TTC549 (cell line): ENCODE results near the gene PHKB.
"Not testable (repeated sequence)": the region's sequence is repeated elsewhere in the genome, so short reads cannot be mapped to it uniquely, and the experiment has no call there.

Experiments
- FAIRE-seq: peaks from 2 replicates; lab custom pipeline; 2012; peaks lifted over from hg19 to GRCh38; lab: Jason Lieb, UNC

PHKB gene

DNA sequence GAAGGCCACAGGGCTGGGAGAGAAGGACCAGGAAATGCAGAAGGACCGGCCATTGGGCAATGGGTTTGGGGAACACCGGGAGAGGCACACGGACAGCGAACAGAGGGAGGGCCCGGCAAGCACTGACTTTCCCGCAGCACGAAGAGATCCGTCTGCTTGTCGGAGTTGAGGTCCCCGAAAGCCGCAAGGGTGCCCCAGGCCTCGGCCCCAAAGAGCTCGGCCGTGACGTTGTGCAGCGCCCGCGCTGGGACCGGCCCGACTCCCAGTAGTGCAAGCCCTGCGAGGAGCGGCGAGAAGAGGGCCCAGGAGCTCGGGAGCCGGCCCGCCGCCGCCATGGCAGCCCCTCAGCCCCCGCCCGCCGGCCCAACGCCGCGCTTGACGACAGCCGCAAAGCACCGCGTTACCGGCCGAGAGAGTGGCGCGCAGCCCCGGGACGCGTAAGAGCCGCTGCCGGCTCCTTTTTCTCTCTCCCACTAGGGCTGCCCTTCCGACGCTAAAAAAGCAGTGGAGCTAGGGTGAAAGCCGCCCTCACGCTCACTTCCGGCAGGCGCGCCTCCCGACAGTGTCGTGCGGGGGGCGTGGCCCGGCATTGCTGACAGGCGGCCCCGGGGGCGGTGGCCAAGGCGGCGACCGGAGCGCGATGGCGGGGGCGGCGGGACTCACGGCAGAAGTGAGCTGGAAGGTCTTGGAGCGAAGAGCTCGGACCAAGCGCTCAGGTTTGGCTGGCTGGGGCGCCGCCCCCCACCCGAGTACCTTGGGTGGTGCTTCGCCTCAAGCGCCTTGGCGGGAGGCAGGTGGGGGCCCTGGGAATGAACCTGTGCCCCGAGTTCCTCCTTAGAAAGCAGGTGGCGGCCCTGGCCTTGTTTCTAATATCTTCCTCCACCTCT lies at the start of gene PHKB, which contains the start of gene ITFG1:
Gene PHKB, plus strand, starts transcription at position 621 of the 887 bp plus-strand sequence. Its CDS starts 20 bp downstream, at position 641.
Gene ITFG1, minus strand, starts transcription at position 353 of the 887 bp plus-strand sequence. Its CDS starts 18 bp downstream, at position 335.
- FAIRE-seq, result no peak

DNA sequence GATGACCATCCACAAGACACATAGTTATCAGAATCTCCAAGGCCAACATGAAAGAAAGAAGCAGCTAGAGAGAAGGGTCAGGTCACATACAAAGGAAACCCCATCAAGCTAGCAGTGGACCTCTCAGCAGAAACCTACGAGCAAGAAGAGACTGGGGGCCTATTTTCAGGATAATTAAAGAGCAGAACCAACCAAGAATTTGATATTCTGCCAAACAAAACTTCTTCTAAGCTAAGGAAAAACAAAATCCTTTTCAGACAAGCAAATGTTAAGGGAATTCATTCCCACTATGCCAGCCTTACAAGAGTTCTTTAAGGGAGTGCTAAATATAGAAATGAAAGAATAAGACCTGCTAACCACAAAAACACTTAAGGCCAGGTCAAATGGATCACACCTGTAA lies 48.1 kb upstream of the PHKB start:
- no peak for FAIRE-seq

DNA sequence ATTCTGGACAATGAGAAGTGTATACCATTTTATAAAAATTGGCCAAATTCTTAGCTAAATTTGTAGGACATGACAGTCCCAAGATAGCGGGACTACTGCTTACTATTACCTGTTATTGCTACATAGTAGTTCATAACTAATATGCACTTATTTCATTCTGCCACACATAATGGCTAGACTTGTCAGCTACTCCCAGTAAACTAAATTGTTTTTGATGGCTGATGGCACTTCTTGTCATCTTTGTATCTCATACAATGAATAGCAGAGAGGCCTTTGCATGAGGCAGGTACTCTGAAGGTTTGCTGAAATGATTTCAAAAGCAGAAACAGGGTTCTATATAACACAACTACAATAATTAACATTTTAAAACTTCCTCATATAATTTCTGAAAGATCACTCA lies 44.3 kb upstream of the PHKB start:
- FAIRE-seq, result no peak

DNA sequence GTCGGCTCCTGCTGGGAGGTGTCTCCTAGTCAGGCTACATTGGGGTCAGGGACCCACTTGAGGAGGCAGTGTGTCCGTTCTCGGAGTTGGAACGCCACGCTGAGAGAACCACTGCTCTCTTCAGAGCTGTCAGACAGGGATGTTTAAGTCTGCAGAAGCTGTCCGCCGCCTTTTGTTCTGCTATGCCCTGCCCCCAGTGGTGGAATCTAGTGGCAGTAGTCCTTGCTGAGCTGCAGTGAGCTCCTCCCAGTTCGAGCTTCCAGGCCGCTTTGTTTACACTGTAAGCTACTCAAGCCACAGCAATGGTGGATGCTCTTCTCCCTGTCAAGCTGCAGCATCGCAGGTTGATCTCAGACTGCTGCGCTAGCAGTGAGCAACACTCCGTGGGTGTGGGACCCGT lies 36.3 kb upstream of the PHKB start:
- FAIRE-seq, result no peak

DNA sequence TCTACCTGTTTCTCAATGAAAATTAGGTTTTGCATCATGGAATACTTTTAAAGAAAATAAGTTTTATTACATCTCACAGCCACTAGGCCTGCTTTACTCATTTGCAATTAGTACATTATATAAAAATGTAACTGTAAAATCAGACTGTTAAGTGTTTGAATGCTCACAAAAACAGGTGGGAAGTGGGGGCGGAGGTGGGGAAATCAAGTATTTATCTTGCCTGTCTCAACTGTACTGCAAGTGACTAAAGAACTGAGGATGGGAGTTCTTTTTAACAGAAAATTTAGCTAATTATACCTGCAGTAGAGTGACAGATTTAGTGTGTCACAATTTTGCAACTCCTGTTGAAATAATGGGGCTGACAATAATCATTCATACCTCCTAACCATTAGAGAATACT lies 34.3 kb upstream of the PHKB start:
- no peak for FAIRE-seq

DNA sequence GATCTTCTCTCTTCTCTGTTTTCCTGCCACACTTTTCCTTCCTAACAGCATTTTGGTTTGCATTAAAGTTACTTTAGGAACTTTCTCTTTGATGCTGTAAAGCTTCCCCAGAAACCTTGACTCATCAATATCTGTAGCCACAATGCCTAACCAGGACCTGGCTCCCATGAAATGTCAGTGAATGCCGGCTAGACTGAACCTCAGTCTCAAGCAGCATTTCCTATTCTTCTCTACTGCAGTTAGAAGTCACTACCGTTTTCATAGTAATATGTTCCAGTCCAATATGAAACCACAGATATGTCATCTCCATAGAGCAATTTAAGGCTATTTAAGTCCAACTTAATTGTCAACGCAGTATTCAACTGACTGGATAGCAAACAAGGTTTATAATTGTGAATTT lies 29.2 kb upstream of the PHKB start:
- no peak for FAIRE-seq

DNA sequence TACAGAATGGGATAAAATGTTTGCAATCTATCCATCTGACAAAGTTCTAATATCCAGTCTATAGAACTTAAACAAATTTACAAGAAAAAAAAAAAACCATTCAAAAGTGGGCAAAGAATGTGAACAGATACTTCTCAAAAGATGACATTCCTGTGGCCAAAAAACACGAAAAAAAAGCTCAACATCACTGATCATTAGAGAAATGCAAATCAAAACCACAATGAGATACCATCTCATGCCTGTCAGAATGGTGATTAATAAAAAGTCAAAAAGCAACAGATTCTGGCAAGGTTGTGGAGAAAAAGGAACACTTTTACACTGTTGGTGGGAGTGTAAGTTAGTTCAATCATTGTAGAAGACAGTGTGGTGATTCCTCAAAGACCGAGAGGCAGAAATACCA lies 26.9 kb upstream of the PHKB start:
- not testable (repeated sequence) for FAIRE-seq

DNA sequence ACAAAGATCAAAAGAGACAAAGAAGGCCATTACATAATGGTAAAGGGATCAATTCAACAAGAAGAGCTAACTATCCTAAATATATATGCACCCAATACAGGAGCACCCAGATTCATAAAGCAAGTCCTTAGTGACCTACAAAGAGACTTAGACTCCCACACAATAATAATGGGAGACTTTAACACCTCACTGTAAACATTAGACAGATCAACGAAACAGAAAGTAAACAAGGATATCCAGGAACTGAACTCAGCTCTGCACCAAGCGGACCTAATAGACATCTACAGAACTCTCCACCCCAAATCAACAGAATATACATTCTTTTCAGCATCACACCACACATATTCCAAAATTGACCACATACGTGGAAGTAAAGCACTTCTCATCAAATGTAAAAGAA lies 21.1 kb upstream of the PHKB start:
- FAIRE-seq, result not testable (repeated sequence)

DNA sequence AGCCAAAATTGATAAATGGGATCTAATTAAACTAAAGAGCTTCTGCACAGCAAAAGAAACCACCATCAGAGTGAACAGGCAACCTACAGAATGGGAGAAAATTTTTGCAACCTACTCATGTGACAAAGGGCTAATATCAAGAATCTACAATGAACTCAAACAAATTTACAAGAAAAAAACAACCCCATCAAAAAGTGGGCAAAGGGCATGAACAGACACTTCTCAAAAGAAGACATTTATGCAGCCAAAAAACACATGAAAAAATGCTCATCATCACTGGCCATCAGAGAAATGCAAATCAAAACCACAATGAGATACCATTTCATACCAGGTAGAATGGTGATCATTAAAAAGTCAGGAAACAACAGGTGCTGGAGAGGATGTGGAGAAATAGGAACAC lies 18.2 kb upstream of the PHKB start:
- FAIRE-seq, result not testable (repeated sequence)

DNA sequence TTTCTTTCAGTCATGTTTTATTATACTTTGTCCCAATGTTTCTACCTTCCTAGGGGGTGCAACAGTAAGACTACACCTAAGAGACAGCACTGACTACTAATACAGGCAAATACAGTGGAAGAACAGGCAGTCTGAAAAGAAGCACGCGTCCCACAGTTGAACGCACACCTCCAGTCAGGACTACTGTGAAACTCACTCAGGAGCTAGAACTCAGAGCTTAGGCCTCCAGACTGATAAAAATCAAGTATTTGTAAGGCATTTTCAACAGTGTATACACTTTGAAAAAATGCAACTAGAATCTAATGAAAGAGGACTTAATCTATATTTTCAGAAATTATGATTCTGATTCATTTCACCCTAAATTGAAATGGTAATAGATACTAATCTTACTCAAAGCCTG lies 14.7 kb upstream of the PHKB start:
- FAIRE-seq, result no peak

DNA sequence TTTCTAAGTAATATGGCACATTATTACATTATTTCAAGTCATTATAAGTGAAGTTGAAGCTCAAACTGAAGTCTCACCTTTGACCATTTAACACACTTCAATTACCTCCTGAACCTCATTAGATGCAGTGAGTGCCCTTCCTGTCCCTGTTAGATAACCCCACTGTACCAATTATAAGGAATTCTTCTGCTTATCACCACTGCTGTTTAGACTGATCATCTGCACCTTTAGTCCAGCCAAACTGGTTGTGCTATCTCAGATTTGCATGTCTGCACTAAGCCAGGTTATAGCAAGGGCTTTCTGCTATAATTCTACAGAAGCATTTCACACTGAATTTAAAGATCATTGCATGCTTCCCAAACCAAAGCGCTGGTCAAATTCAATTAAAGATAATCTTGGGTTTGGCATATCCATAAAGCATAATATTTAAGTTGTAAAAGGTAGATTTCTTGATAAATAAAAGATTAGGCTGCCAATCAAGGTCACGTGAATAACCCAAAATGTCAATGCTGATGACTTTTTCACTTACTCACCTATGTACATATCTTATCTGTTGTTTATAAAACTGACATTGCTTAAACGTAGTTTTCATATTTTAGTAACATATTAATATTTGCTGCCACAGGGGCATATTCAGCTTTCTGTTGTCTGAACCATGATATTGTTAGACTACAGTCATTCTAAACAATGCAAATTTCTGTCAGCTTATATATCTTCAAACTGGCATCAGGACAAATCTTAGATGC lies 12.1 kb upstream of the PHKB start:
- no peak for FAIRE-seq

DNA sequence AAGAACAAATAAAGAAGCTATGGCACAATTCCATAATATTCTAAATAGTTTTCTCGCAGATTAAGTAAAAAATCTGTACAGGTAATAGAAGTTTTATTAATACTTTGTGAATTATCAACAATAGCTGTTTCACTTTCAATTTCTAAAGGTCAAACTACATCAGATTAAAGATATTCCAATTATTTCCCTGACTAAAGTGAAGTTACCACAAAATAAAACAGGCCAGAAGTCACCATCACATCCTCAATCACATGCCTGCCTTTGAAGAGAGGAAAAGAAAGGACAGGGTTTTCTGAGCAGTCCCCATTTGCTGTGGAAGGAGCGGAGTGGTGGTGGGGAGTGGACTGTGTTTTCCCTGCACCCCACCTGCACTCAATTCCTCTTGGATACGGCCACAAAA lies 11.3 kb upstream of the PHKB start:
- no peak for FAIRE-seq

DNA sequence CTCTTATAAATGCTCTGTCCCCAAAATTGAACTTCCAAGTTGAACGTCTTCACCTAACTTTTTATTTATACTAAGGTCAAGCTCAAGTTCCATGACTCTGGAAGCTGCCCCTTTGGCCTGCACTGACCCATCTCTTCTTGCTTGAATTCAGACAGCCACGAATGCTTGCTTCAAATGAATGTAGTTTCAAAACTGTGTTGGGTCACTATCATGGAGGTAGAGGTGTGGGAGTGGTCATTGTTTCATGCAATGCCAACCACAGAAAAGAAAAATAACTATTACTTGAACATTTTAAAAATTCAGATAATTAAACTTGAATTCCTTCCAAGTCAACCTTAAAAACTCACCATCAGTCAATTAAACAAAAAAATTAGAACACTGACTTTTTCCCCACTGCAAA lies 2.8 kb upstream of the PHKB start:
- FAIRE-seq, result no peak

DNA sequence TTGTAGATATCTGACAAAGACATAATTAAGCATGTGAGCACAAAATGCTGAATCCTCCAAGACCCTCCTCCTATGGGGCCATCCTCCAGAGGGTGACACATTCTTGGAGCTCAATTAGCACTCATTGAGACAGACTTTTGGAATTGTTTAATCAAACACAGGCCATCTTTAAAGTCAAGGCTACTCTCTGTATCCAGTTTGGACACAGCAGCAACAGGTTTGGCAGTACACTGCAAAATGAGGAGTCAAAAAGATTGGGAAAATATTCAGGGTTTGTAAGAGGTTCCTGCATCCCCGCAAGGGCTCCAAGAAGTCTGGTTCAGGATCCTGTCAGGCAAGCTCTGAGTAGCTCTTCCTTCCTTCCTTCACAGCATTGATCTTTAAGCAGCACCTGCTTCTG lies 1.5 kb upstream of the PHKB start:
- FAIRE-seq, result no peak

DNA sequence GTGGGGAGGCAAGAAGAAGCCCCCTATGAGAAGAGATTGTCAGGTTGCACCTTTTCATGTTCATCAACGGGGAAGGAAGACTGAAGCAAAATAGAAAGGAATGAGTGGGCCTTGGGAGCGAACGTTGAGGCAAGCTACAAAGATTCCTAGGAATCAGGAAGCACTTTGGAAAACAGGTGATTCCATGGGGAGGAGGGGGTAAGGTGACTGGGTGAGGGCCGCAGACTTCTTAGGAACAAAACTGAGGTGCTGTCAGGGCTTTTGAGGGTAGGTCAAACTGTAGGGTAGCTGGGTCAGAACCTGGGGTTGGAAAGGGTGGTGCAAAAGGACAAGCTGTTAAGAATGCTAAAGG lies 796 bp upstream of the PHKB start:
- no peak for FAIRE-seq

DNA sequence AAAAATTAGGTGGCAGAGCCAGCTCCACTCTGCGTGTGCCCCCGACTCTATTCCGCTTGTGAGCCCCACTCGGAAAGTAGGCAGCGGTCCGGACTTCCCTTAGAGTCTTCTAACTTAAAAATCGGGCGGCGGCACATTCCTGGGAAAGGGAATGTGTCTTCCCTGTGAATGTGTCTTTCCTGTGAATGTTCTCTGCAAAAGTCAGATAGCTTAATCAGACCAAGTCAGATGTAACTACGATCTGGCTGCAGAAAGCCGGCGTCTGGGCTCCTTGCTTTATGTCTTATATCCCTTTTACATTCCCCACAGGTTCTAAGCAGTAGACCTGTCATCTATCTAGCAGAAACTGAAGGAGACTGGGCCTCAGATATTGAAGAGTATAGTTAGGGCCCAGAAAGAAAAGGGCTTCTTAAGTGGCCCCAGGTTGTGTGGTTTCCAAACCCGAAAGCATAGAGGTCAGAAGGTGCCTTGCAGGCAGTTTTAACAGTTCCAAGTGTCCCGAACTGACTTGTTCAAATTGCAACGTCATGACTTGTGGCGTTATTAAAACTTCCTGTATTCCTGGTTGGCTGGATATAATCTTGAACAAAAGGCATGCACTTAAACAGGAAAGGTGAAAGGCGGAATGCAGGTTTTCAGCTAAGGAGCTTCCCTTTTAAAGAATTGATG lies 601 bp downstream of the PHKB start:
- FAIRE-seq, result no peak

DNA sequence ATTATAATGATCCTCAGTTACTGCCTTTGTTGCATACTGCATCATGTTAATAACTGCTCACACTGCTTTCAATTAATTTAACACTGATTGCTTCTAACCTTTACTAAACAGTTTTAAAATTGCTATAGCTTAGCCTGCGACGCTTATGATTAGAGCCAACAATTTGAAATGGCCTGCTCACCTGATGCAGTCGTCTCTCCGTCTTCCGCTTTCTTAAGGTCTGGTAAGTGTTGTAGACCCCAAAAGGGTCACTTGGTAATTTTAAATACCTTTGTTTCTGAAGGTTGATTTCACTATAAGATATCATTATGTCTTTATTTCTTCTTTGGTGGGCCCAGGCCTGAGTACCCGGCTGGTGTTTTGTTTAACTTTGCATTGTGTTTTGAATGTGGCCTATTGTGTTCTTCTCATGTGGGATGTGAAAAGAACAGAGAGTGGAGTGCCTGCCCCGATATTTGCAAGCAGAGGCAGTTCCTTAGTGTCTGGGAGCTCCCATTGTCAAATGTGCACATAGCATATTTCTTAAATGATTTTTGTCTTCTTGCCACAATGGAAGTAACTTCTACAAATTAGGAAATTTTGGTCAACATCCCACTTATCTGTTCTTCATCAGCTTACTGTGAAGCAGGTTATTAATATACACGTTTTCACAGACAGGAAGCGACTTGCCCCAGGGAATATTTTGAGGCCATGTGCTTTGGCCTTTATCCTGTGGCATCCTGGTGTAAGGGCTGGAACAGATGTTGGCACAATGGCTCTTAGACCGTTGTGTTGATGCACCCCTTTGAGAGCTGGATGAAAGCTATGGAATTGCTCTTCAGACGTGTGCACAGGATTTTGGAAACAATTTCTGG lies 2.9 kb downstream of the PHKB start:
- FAIRE-seq, result no peak

DNA sequence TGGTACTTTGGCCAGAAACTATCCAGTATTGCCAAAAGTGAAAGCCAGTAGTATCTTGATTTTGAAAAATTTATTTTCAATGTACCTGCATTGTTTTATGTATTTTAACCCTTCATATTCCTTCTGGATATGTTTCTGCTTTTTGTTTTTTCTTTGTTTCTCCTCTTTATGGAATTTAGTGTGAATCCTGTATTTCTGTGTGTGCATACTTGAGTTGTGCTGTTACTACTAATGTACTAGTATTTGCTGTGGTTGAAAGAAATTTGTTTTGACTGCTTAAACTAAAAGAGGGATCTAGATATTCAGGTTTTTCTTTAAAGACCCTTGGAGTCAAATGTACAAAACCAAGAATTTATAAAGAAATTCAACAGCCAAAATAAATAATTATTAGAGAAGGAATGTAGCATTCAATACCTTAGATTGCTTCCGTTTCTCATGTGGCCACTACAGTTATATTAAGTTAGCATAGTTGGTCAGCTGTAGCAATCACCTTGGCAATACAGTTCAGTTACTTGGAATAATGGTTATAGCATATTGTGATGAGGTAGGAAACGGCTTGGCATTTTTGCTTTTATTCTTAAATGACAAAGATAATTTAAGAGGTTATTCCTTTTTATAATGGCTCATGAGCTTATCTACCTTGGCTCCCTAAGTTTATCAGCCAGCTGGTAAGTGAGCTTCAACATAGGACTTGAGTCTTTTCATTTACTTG lies 4.9 kb downstream of the PHKB start:
- FAIRE-seq, result no peak

DNA sequence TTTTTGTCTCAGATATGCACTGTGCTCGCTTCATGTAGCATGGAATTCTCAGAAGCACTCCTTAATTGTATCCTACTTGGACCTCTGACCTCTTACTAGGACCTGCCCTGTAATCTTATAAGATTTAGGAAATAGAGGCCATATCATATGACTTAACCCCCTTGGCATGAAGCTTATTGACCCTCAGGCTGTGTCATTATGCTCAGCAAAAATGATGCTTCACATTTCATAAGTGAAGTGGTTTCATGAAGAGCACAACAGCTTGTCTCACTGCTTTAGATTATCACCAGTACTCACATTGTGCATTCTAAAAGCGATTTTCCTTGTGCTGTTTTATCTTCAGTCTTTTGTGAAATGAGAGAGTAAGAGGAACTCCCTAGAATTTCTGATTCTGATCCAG lies 6.4 kb downstream of the PHKB start:
- no peak for FAIRE-seq

DNA sequence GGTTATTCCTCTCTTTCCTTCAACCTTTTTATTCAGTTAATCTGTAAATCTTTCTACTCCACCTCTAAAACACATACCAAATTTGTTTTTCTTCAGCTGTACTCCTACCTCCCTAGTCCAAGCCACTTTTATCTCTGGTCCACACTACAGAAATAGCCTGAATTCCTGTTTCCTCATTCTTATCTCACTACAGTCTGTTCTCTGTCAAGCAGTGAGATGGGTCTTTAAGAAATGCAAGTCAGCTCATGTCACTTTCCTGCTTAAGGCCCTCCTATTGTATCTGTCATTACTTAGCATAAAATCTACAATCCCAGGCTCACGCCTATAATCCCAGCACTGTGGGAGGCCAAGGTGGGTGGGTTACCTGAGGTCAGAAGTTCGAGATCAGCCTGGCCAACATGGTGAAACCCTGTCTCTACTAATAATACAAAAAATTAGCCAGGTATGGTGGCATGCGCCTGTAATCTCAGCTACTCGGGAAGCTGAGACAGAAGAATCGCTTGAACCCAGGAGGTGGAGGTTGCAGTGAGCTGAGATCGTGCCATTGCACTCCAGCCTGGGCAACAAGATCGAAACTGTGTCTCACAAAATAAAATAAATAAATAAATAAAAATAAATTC lies 7.0 kb downstream of the PHKB start:
- not testable (repeated sequence) for FAIRE-seq

DNA sequence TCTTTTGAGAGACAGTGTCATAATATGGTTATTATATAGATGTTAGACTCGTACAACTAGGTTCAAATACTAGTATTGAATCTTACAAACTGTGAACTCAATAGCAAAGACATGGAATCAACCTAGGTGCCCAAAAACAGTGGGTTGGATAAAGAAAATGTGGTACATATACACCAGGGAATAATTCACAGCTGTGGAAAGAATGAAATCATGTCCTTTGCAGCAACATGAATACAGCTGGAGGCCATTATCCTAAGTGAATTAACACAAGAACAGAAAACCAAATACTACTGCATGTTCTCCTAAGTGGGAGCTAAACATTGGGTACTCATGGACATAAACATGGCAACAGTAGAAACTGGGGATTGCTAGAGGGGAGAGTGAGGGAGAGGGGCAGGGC lies 8.1 kb downstream of the PHKB start:
- FAIRE-seq, result no peak
